Common myeloid progenitor, CD34-positive (primary cell): ENCODE measurements around the gene TMEM115.

Experiments
- CTCF ChIA-PET: fragments of 350-600 bp; sonication (Branson Sonifier 250); formaldehyde crosslinking; loops from one replicate; lab custom pipeline; 2021; ENCODE audit warnings: antibody characterized with exemption; lab: Charles Lee
- POLR2A ChIA-PET: fragments of 350-600 bp; sonication (Branson Sonifier 250); formaldehyde crosslinking; loops from one replicate; lab custom pipeline; 2021; ENCODE audit warnings: antibody characterized with exemption; lab: Charles Lee
- DNase-seq, 3 donors: peaks; one replicate each; pipeline versions ENCODE4 v3.0.0 to v3.0.0-alpha.2; 2013
- H3K27ac ChIP-seq, 2 experiments: 1 replicate in 1 of 2; 2 replicates in 1 of 2; pipeline ENCODE4 v1.7.0; 2013; ENCODE audit warnings: inconsistent platforms in 2 of 2, low read length in 2 of 2, mild to moderate bottlenecking in 2 of 2, low read depth in 1 of 2, moderate library complexity in 1 of 2; ENCODE audit not compliant: severe bottlenecking in 2 of 2, insufficient read depth in 1 of 2, poor library complexity in 1 of 2
- H3K27me3 ChIP-seq, 5 experiments: replicated peaks in 2 of 5; 1 replicate in 3 of 5; 2 replicates in 2 of 5; pipeline versions ENCODE4 v1.6.1 to v1.7.0; 2013; ENCODE audit warnings: low read length in 4 of 5, mild to moderate bottlenecking in 2 of 5, moderate library complexity in 2 of 5, inconsistent platforms in 1 of 5; ENCODE audit not compliant: insufficient read depth in 5 of 5, control insufficient read depth in 4 of 5
- H3K36me3 ChIP-seq, 4 experiments: 1 replicate in 2 of 4; 2 replicates in 2 of 4; pipeline versions ENCODE4 v1.6.1 to v1.7.0; 2013; ENCODE audit warnings: low read length in 3 of 4, control low read depth in 1 of 4, mild to moderate bottlenecking in 1 of 4; ENCODE audit not compliant: control insufficient read depth in 4 of 4, insufficient read depth in 4 of 4
- H3K4me1 ChIP-seq, 4 experiments: 1 replicate in 3 of 4; 2 replicates in 1 of 4; pipeline versions ENCODE4 v1.6.1 to v1.7.1; 2013; ENCODE audit warnings: low read length in 3 of 4, mild to moderate bottlenecking in 3 of 4, control low read depth in 1 of 4, inconsistent platforms in 1 of 4, moderate library complexity in 1 of 4; ENCODE audit not compliant: control insufficient read depth in 4 of 4, insufficient read depth in 4 of 4; ENCODE audit errors: control extremely low read depth in 1 of 4
- H3K4me3 ChIP-seq, 7 experiments: 1 replicate in 4 of 7; 2 replicates in 3 of 7; pipeline versions ENCODE4 v1.5.1 to v1.7.0; 2013; ENCODE audit warnings: mild to moderate bottlenecking in 7 of 7, low read length in 6 of 7, moderate library complexity in 6 of 7, inconsistent platforms in 2 of 7, low read depth in 2 of 7, control low read depth in 1 of 7; ENCODE audit not compliant: insufficient read depth in 4 of 7, control insufficient read depth in 1 of 7; ENCODE audit errors: extremely low read depth in 1 of 7
- H3K9me3 ChIP-seq, 5 experiments: 1 replicate in 4 of 5; 2 replicates in 1 of 5; pipeline versions ENCODE4 v1.6.1 to v1.7.1; 2013; ENCODE audit warnings: low read length in 4 of 5, mild to moderate bottlenecking in 2 of 5, inconsistent platforms in 1 of 5, low read depth in 1 of 5, moderate library complexity in 1 of 5; ENCODE audit not compliant: control insufficient read depth in 4 of 5, insufficient read depth in 2 of 5; ENCODE audit errors: control extremely low read depth in 1 of 5
- WGBS: methylation state at CpG from one replicate; pipeline ENCODE4 v1.1.5; 2013; ENCODE audit not compliant: insufficient coverage; 5-methylcytosine and 5-hydroxymethylcytosine counted together

Gene TMEM115

GRCh38 chr3:50354186-50354764, 5.0 kb downstream of the TMEM115 start:
- ChIA-PET POLR2A (no interaction called here), CTCF (interaction anchor here (1.0 to 4.3 kb wide), 11 partner anchors 7 to 216 kb away, joined by 3 to 29 read pairs (median 5); no protein-coding TSS in a partner anchor)
- 95% methylated on average over 4 of the region's 5 CpGs for WGBS
- Histone ChIP-seq H3K4me1 (peaks cover 13 to 66% (median 60%) of the 10 kb centered on the region in 4 experiments), H3K4me3 (no peak overlapping the region), H3K27ac (no peak overlapping the region), H3K9me3 (no peaks in the 10 kb centered on the region), H3K27me3 (no peaks in the 10 kb centered on the region), H3K36me3 (peaks cover 0 to 62% (median 39%) of the 10 kb centered on the region in 4 experiments)
- peak in 1 of 3 donors; percentile 24 for DNase-seq

- Histone ChIP-seq H3K27me3 (no peaks in the 10 kb centered on the region), H3K9me3 (no peaks in the 10 kb centered on the region), H3K36me3 (peaks cover 3 to 70% (median 45%) of the 10 kb centered on the region in 4 experiments), H3K27ac (peak overlapping the region in 1 of 2 experiments; percentile 43), H3K4me1 (peaks cover 13 to 61% (median 53%) of the 10 kb centered on the region in 4 experiments), H3K4me3 (no peak overlapping the region)
- CTCF ChIA-PET = interaction anchor here (0.9 to 3.8 kb wide), 13 partner anchors 10 to 217 kb away, joined by 3 to 18 read pairs (median 5); no protein-coding TSS in a partner anchor
- DNase-seq = no peak
- 88% methylated on average over 9 of the region's 12 CpGs for WGBS
- POLR2A ChIA-PET = interaction anchor here (0.9 kb wide), 1 partner anchor 16 kb away, joined by 5 read pairs; no protein-coding TSS in a partner anchor
Measured at GRCh38 chr3:50353245-50354004, 5.9 kb downstream of the TMEM115 start.

DNA sequence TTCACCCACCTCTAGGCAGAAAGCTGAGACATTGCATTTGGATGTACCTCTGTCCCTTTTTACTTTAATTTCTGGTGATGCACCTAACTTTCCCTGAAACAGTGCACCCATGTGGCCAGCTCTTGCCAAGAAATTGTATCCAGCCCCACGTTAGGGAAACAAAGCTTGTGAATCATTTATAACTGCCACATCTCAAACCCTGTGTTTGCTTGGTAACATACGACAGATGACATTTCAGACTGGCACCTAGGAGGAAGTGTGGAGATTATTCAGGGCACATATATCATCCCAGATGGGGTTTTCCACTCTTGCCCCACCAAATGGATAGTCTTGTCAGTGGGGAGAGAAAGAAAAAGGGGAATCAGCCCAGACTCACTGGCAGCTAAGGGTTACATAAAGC, 6.5 kb downstream of the TMEM115 start:
- Histone ChIP-seq H3K4me3 (no peak overlapping the region), H3K9me3 (no peaks in the 10 kb centered on the region), H3K27me3 (no peaks in the 10 kb centered on the region), H3K36me3 (peaks cover 7 to 70% (median 50%) of the 10 kb centered on the region in 4 experiments), H3K4me1 (peaks cover 10 to 55% (median 47%) of the 10 kb centered on the region in 4 experiments), H3K27ac (peak overlapping the region in 1 of 2 experiments; percentile 43)
- CTCF ChIA-PET = interaction anchor here (0.7 to 3.8 kb wide), 13 partner anchors 9 to 55 kb away, joined by 3 to 18 read pairs (median 5); no protein-coding TSS in a partner anchor
- 52% methylated on average over 2 of the region's 2 CpGs for WGBS
- peak; percentile 58 to 87 (median 83) for DNase-seq
- POLR2A ChIA-PET = interaction anchor here (0.8 to 0.9 kb wide), 2 partner anchors 16 to 61 kb away, joined by 3 to 5 read pairs; partner anchors contain the start of gene IFRD2

- 60% methylated on average over 6 of the region's 11 CpGs for WGBS
- peak overlapping the region; percentile 62 to 87 (median 83) for H3K4me3 ChIP-seq
- no peaks in the 10 kb centered on the region for H3K27me3 ChIP-seq
- CTCF ChIA-PET = interaction anchor here (1.2 to 6.2 kb wide), 4 partner anchors 7 to 41 kb away, joined by 3 to 51 read pairs (median 23); partner anchors contain the start of gene RASSF1
- peaks cover 4 to 48% (median 35%) of the 10 kb centered on the region in 4 experiments for H3K4me1 ChIP-seq
- peaks cover 7 to 60% (median 46%) of the 10 kb centered on the region in 4 experiments for H3K36me3 ChIP-seq
- POLR2A ChIA-PET = interaction anchor here (1.3 kb wide), 1 partner anchor 14 kb away, joined by 5 read pairs; no protein-coding TSS in a partner anchor
- peak overlapping the region; percentile 6 to 79 for H3K27ac ChIP-seq
- no peak for DNase-seq
- no peaks in the 10 kb centered on the region for H3K9me3 ChIP-seq
Measured at GRCh38 chr3:50351323-50351697, 8.0 kb downstream of the TMEM115 start.

DNA sequence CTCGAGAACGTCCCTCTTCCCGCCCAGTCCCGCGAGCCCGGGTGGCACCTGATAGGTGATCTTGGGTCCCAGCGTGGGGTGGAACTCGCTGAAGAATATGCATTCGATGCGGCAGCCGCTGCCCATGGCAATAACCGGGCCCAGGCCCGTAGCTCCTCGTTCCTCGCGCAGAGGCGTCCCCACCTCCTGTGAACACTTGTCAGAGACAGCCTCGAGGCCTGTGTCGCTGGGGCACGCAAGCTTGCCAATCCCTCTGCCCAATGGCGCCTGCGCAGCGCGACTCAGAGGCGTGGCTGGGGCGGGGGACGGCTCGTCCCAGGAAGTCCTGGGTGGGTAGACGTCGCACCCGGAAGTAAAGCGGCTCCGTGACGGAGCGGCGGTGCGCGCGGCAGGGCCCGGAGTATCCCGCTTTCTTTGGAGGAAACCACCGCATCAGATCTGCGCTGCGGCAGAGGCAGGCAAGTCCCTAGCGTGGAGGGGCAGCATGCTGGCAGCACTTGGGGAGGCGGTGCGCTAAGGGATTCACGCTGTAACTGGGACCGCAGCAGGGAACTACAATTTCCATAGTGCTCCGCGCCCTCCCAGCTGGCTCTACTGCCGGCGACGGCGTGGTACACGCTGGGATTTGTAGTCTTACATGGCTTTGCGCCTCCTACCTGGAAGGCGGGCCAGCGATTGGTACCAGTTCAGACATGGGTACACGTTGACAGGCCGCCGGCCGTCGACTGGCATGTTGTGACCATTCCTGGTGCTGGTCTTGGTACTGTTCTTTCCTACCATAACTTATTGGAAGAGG, 8.6 kb downstream of the TMEM115 start, which contains the start of the genes CYB561D2 and NPRL2:
Gene CYB561D2 (plus strand): TSS at position 336 of the 796 bp plus-strand sequence. CDS start 572 bp downstream, outside the sequence.
Gene NPRL2 (minus strand): TSS at position 249 of the 796 bp plus-strand sequence. CDS start 123 bp downstream, at position 126.
- POLR2A ChIA-PET = interaction anchor here (0.6 to 1.3 kb wide), 3 partner anchors 11 to 14 kb away, joined by 3 to 8 read pairs (median 5); no protein-coding TSS in a partner anchor
- Histone ChIP-seq H3K27ac (peak within 1 kb of the TSS; percentile 29 to 79), H3K27me3 (no peaks in the 10 kb centered on the region), H3K36me3 (peaks cover 7 to 54% (median 40%) of the 10 kb centered on the region in 4 experiments), H3K4me1 (peaks cover 2 to 49% (median 36%) of the 10 kb centered on the region in 4 experiments), H3K9me3 (no peaks in the 10 kb centered on the region), H3K4me3 (peak within 1 kb of the TSS; percentile 62 to 87 (median 83))
- peak; percentile 93 to 97 (median 96) for DNase-seq
- WGBS = under 1% methylated on average over 58 of the region's 64 CpGs
- CTCF ChIA-PET = interaction anchor here (1.2 to 6.2 kb wide), 5 partner anchors 12 to 222 kb away, joined by 3 to 51 read pairs (median 6); partner anchors contain the start of gene RASSF1

DNA sequence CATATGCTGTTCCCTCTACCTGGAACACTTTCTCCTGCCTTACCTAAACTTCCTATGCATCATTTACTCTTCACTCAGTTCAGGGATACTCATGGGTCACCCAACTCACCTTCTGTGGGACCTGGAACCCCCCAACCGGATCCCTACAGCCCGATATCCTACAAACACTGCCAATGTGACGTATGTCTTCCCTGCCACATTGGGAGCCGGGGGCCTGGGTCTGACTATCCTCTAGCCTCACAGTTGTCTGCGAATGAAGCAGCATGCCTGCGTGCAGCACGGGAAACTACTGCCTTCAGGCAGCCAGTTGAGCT, 9.2 kb downstream of the TMEM115 start:
- ChIA-PET POLR2A (interaction anchor here (1.1 to 1.5 kb wide), 3 partner anchors 9 to 15 kb away, joined by 3 to 5 read pairs (median 3); no protein-coding TSS in a partner anchor), CTCF (interaction anchor here (1.1 to 6.2 kb wide), 8 partner anchors 11 to 223 kb away, joined by 3 to 51 read pairs (median 6); partner anchors contain the start of gene RASSF1)
- peaks cover 7 to 49% (median 35%) of the 10 kb centered on the region in 4 experiments for H3K36me3 ChIP-seq
- no peak for DNase-seq
- peaks cover 4 to 55% (median 41%) of the 10 kb centered on the region in 4 experiments for H3K4me1 ChIP-seq
- peak overlapping the region; percentile 29 to 79 for H3K27ac ChIP-seq
- H3K27me3 ChIP-seq = no peaks in the 10 kb centered on the region
- WGBS = 27% methylated on average over 4 of the region's 7 CpGs
- no peaks in the 10 kb centered on the region for H3K9me3 ChIP-seq
- H3K4me3 ChIP-seq = peak overlapping the region in 6 of 7 experiments; percentile 51 to 87 (median 85)
